Gastroesophageal sphincter (tissue), 3 donors: ENCODE data around the gene WDR37.

Source experiments
- CTCF ChIP-seq, 4 experiments: fragments of 200-600 bp in 2 of 4; fragments of 450-650 bp in 2 of 4; sonication (generic) in 1 of 4; IDR thresholded peaks; one replicate each; pipeline ENCODE4 v1.5.1; 2017 to 2019; ENCODE audit warnings: antibody characterized with exemption in 4 of 4, mild to moderate bottlenecking in 2 of 4, moderate library complexity in 2 of 4
- POLR2AphosphoS5 ChIP-seq: sonication (generic); formaldehyde crosslinking; IDR thresholded peaks from one replicate; pipeline ENCODE4 v1.6.1; 2017; ENCODE audit warnings: antibody characterized with exemption

GRCh38 chr10:1158066-1158465 is 101.9 kb downstream of the WDR37 start:
- TF ChIP-seq POLR2AphosphoS5 (no peak), CTCF (IDR thresholded peaks at IDR 0.05) (no peak)
